Suprapubic skin (tissue), 4 donors: Measurements from ENCODE around the gene GATA6.

Experiments
- CTCF ChIP-seq, 2 donors: fragments of 200-600 bp in 1 of 2; fragments of 450-650 bp in 1 of 2; sonication (generic) in 1 of 2; IDR thresholded peaks; one replicate each; pipeline ENCODE4 v1.5.1; 2016 to 2019; ENCODE audit warnings: antibody characterized with exemption in 2 of 2, mild to moderate bottlenecking in 1 of 2, moderate library complexity in 1 of 2
- EP300 ChIP-seq: sonication (generic); formaldehyde crosslinking; IDR thresholded peaks from one replicate; pipeline ENCODE4 v1.6.1; 2017; ENCODE audit warnings: antibody characterized with exemption
- POLR2A ChIP-seq, 2 donors: fragments of 450-650 bp; IDR thresholded peaks; one replicate each; pipeline ENCODE4 v1.6.1; 2017; ENCODE audit warnings: antibody characterized with exemption in 2 of 2, mild to moderate bottlenecking in 2 of 2, moderate library complexity in 2 of 2
- POLR2AphosphoS5 ChIP-seq, 3 donors: sonication (generic); formaldehyde crosslinking; IDR thresholded peaks; one replicate each; pipeline ENCODE4 v1.6.1; 2017; ENCODE audit warnings: antibody characterized with exemption in 3 of 3

GRCh38 chr18:22230471-22230945 is 61.1 kb downstream of the GATA6 start:
- no peak for TF ChIP-seq CTCF (IDR thresholded peaks at IDR 0.05)
- TF ChIP-seq POLR2AphosphoS5 (IDR thresholded peaks at IDR 0.05), result no peak
- TF ChIP-seq POLR2A (IDR thresholded peaks at IDR 0.05), result no peak
- TF ChIP-seq EP300, result no peak
